Loucy (cell line): ENCODE measurements around the gene FAM167B.
"Not testable (repeated sequence)": the region's sequence is repeated elsewhere in the genome, so short reads cannot be mapped to it uniquely, and the experiment has no call there.

Source experiments
- H2AFZ ChIP-seq: fragments of 200-600 bp; sonication (generic); 2 replicates; pipeline ENCODE4 v1.6.0; 2016; ENCODE audit warnings: antibody characterized with exemption, mild to moderate bottlenecking, low read length, moderate library complexity
- H3F3A ChIP-seq: fragments of 200-600 bp; 2 replicates; pipeline ENCODE4 v1.6.0; 2016; ENCODE audit warnings: antibody characterized with exemption, low read depth, mild to moderate bottlenecking
- H3K27me3 ChIP-seq: fragments of 200-600 bp; sonication (generic); 2 replicates; pipeline ENCODE4 v1.6.1; 2014; ENCODE audit warnings: low read length, mild to moderate bottlenecking; ENCODE audit not compliant: insufficient read depth, poor library complexity, severe bottlenecking
- H3K36me3 ChIP-seq: fragments of 200-600 bp; sonication (generic); 2 replicates; pipeline ENCODE4 v1.6.1; 2016; ENCODE audit warnings: low read length; ENCODE audit not compliant: insufficient read depth
- H3K4me1 ChIP-seq: fragments of 200-600 bp; sonication (generic); 2 replicates; pipeline ENCODE4 v1.5.1; 2014; ENCODE audit warnings: low read length, mild to moderate bottlenecking; ENCODE audit not compliant: insufficient read depth, poor library complexity, severe bottlenecking
- H3K4me2 ChIP-seq: fragments of 200-600 bp; sonication (generic); 2 replicates; pipeline ENCODE4 v1.6.0; 2014; ENCODE audit warnings: antibody characterized with exemption, low read length, low read depth, mild to moderate bottlenecking; ENCODE audit not compliant: poor library complexity, severe bottlenecking
- H3K4me3 ChIP-seq: fragments of 200-600 bp; sonication (generic); 2 replicates; pipeline ENCODE4 v1.5.1; 2014; ENCODE audit warnings: low read length, mild to moderate bottlenecking, mixed read lengths; ENCODE audit not compliant: poor library complexity, severe bottlenecking
- H3K79me2 ChIP-seq: fragments of 200-600 bp; sonication (generic); 2 replicates; pipeline ENCODE4 v1.6.1; 2014; ENCODE audit warnings: low read length; ENCODE audit not compliant: insufficient read depth
- H3K9ac ChIP-seq: fragments of 200-600 bp; sonication (generic); 2 replicates; pipeline ENCODE4 v1.6.0; 2014; ENCODE audit warnings: mild to moderate bottlenecking, low read depth, low read length, moderate library complexity; ENCODE audit not compliant: poor library complexity, severe bottlenecking
- H3K9me2 ChIP-seq: fragments of 200-600 bp; sonication (generic); replicated peaks from 2 replicates; pipeline ENCODE4 v1.6.1; 2016; ENCODE audit warnings: low read depth, low read length, mixed read lengths
- H3K9me3 ChIP-seq: fragments of 200-600 bp; sonication (generic); 2 replicates; pipeline ENCODE4 v1.6.1; 2014; ENCODE audit warnings: mild to moderate bottlenecking, antibody characterized with exemption, low read length, low read depth; ENCODE audit not compliant: insufficient read depth
- H4K20me1 ChIP-seq: fragments of 200-600 bp; sonication (generic); 2 replicates; pipeline ENCODE4 v1.6.0; 2014; ENCODE audit warnings: antibody characterized with exemption, low read length, mild to moderate bottlenecking; ENCODE audit not compliant: insufficient read depth, poor library complexity, severe bottlenecking
- CTCF ChIP-seq: fragments of 200-600 bp; sonication (generic); conservative IDR thresholded peaks from 2 replicates; pipeline ENCODE4 v1.5.1; 2014; ENCODE audit warnings: mild to moderate bottlenecking, antibody characterized with exemption, low read length
- EZH2phosphoT487 ChIP-seq: fragments of 200-600 bp; IDR thresholded peaks from 2 replicates; pipeline ENCODE4 v1.6.1; 2018; ENCODE audit warnings: antibody characterized with exemption, mild to moderate bottlenecking, moderate library complexity, borderline replicate concordance

The FAM167B gene

GRCh38 chr1:32275424-32275823 lies 28.4 kb downstream of the FAM167B start:
- Histone ChIP-seq H2AFZ (no peak overlapping the region), H3K79me2 (peaks cover 39% of the 10 kb centered on the region), H3K36me3 (peaks cover 49% of the 10 kb centered on the region; the same call in 1 of the 2 replicates), H3K9me3 (no peaks in the 10 kb centered on the region), H3K9me2 (no peaks in the 10 kb centered on the region), H4K20me1 (no peaks in the 10 kb centered on the region), H3K4me1 (peaks cover 32% of the 10 kb centered on the region), H3F3A (no peaks in the 10 kb centered on the region), H3K4me2 (no peak overlapping the region), H3K27me3 (no peaks in the 10 kb centered on the region), H3K4me3 (no peak overlapping the region), H3K9ac (no peak overlapping the region)
- TF ChIP-seq EZH2phosphoT487 (no peak), CTCF (no peak)

GRCh38 chr1:32276032-32276782 lies 29.2 kb downstream of the FAM167B start:
- H4K20me1 ChIP-seq: no peaks in the 10 kb centered on the region
- peaks cover 32% of the 10 kb centered on the region for H3K4me1 ChIP-seq
- no peak overlapping the region for H3K4me2 ChIP-seq
- no peak overlapping the region for H2AFZ ChIP-seq
- no peak overlapping the region for H3K4me3 ChIP-seq
- no peaks in the 10 kb centered on the region for H3K9me3 ChIP-seq
- H3K79me2 ChIP-seq: peaks cover 38% of the 10 kb centered on the region
- H3F3A ChIP-seq: no peaks in the 10 kb centered on the region
- TF ChIP-seq EZH2phosphoT487 (no peak), CTCF (no peak)
- peaks cover 57% of the 10 kb centered on the region; the same call in 1 of the 2 replicates for H3K36me3 ChIP-seq
- no peak overlapping the region for H3K9ac ChIP-seq
- H3K27me3 ChIP-seq: no peaks in the 10 kb centered on the region
- no peaks in the 10 kb centered on the region for H3K9me2 ChIP-seq

- H4K20me1 ChIP-seq, H3K4me1 ChIP-seq, H3K27me3 ChIP-seq, H2AFZ ChIP-seq, H3K79me2 ChIP-seq, H3F3A ChIP-seq, H3K4me2 ChIP-seq, H3K9ac ChIP-seq, H3K9me2 ChIP-seq, H3K9me3 ChIP-seq, H3K4me3 ChIP-seq: not testable (repeated sequence)
- H3K36me3 ChIP-seq: peaks cover 33% of the 10 kb centered on the region; the same call in 1 of the 2 replicates
Measured at GRCh38 chr1:32284777-32285176, 37.8 kb downstream of the FAM167B start.

- no peak overlapping the region for H3K4me3 ChIP-seq
- H3K9me3 ChIP-seq: no peaks in the 10 kb centered on the region
- H4K20me1 ChIP-seq: no peaks in the 10 kb centered on the region
- no peaks in the 10 kb centered on the region for H3K79me2 ChIP-seq
- no peak overlapping the region for H3K4me2 ChIP-seq
- peaks cover 26% of the 10 kb centered on the region; the same call in 1 of the 2 replicates for H3K36me3 ChIP-seq
- H3F3A ChIP-seq: peaks cover 3% of the 10 kb centered on the region; the same call in 1 of the 2 replicates
- peaks cover 8% of the 10 kb centered on the region for H3K4me1 ChIP-seq
- TF ChIP-seq CTCF: no peak
- no peak for TF ChIP-seq EZH2phosphoT487
- H3K9ac ChIP-seq: no peak overlapping the region
- no peaks in the 10 kb centered on the region for H3K9me2 ChIP-seq
- no peak overlapping the region for H2AFZ ChIP-seq
- H3K27me3 ChIP-seq: no peaks in the 10 kb centered on the region
Measured at GRCh38 chr1:32285658-32286057, 38.6 kb downstream of the FAM167B start.
